HG02885 (cell line): ENCODE results near the gene SLC38A10.

Experiments used
- ATAC-seq: cut with Tn5 transposase; IDR thresholded peaks from one replicate; pipeline ENCODE4 v1.9.1; 2021; ENCODE audit warnings: mild to moderate bottlenecking; ENCODE audit not compliant: unreplicated experiment, poor library complexity

SLC38A10 gene

GRCh38 chr17:81219476-81220180, 75.5 kb downstream of the SLC38A10 start:
- ATAC-seq, result no peak

- no peak for ATAC-seq
Observed at GRCh38 chr17:81218991-81219390, 76.1 kb downstream of the SLC38A10 start.

GRCh38 chr17:81218459-81218858, 76.6 kb downstream of the SLC38A10 start:
- ATAC-seq, result no peak

- no peak for ATAC-seq
Observed at GRCh38 chr17:81217491-81217890, 77.6 kb downstream of the SLC38A10 start.

- ATAC-seq, result no peak
Observed at GRCh38 chr17:81213978-81214377, 81.1 kb downstream of the SLC38A10 start.

GRCh38 chr17:81212365-81212764, 82.7 kb downstream of the SLC38A10 start:
- ATAC-seq, result no peak

- no peak for ATAC-seq
Observed at GRCh38 chr17:81210868-81211267, 84.2 kb downstream of the SLC38A10 start.

- ATAC-seq, result no peak
Observed at GRCh38 chr17:81210466-81210865, 84.6 kb downstream of the SLC38A10 start.

- no peak for ATAC-seq
Observed at GRCh38 chr17:81209141-81209540, 86.0 kb downstream of the SLC38A10 start.

- no peak for ATAC-seq
Observed at GRCh38 chr17:81208651-81209050, 86.5 kb downstream of the SLC38A10 start.

- no peak for ATAC-seq
Observed at GRCh38 chr17:81207610-81208581, 87.2 kb downstream of the SLC38A10 start.

GRCh38 chr17:81206657-81207056, 88.5 kb downstream of the SLC38A10 start:
- ATAC-seq, result no peak

- no peak for ATAC-seq
Observed at GRCh38 chr17:81206166-81206565, 88.9 kb downstream of the SLC38A10 start.

GRCh38 chr17:81204578-81204977, 90.5 kb downstream of the SLC38A10 start:
- ATAC-seq, result no peak

GRCh38 chr17:81203136-81203535, 92.0 kb downstream of the SLC38A10 start:
- ATAC-seq, result no peak

GRCh38 chr17:81202318-81202717, 92.8 kb downstream of the SLC38A10 start:
- ATAC-seq, result no peak

GRCh38 chr17:81200695-81201580, 94.2 kb downstream of the SLC38A10 start:
- ATAC-seq, result no peak

- no peak for ATAC-seq
Observed at GRCh38 chr17:81200201-81200600, 94.9 kb downstream of the SLC38A10 start.

- ATAC-seq, result no peak
Observed at GRCh38 chr17:81199482-81199830, 95.7 kb downstream of the SLC38A10 start.

GRCh38 chr17:81198826-81199481, 96.2 kb downstream of the SLC38A10 start:
- no peak for ATAC-seq
